GM15510 (cell line): Measurements from ENCODE around the gene LMNTD2.

ENCODE experiments used
- POLR2A ChIP-seq: IDR thresholded peaks from 3 replicates; pipeline ENCODE4 v1.6.1; 2011; ENCODE audit warnings: borderline replicate concordance; ENCODE audit not compliant: insufficient read length; ENCODE audit errors: extremely low read depth

Gene LMNTD2, protein sequence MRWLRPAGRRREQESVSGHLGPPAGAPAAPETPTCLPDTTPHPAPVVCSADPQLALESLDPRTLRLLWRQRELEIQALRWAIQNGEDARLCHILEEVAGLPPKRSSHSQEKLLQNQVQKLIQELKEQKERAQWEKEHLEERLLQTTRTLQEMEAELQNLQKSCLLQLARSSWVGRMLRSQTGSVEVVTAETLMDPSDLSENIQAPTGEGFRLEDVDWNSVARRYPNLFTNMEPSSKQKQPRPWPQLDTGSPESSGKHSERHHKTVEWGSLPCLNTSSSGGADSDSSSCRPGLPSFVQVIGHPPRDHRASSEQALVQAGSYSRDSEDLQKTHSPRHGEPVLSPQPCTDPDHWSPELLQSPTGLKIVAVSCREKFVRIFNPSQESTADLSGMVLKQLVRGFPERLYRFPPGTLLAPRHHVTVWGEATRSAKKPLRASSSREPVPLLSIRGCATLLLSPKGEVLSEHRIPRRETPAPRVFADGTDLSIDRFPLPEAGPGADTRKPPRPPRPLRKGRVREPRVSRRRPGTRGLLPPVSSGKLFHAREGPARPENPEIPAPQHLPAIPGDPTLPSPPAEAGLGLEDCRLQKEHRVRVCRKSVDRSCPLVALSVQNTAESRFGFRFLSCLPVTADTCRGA

DNA sequence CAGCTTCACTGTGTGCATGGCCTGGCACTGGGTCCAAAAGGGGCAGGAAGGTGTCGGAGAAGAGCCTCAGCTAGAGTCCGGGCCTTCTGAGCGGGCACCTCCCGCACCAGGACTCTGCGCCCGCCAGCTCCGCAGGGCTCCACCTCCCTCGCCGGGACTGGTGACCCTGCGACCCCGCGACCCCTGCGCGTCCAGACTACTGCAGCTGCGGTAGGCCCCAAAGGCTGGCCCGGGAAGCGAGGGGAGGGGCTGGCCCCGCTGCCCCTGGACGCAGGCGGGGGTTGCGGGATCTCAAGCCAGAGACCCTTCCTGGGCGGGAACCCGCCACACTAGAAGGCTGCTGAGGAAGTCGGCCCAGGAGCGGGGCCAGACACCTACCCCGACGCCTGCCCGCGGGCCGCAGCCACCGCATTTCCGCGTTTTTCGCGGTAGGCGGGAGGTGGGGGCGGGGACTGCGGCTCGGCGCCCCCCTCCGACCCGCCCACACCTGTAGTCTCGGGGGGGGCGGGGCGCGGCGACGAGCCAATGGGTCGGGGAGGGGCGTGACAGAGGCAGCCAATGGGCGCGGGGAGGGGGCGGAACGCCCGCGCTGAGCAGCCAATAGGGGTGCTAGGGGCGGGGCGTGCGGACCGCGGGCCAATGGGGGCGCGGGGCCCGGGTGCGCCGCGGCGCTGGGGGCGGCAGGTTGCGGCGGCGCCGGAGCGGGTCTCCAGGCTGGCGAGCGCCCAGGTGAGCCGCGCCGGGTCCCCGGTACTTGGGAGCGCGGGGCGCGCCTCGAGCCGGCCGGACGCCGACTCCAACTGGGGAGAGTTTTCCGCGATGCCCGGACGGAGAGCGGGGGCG lies at the start of gene LMNTD2, which contains the start of gene RASSF7:
Gene LMNTD2, minus strand, starts transcription at position 434 of the 843 bp plus-strand sequence. Its CDS starts 22 bp downstream, at position 412.
Gene RASSF7, plus strand, starts transcription at position 666 of the 843 bp plus-strand sequence. CDS start 799 bp downstream, outside the sequence.
- peak; percentile 77 for TF ChIP-seq POLR2A

- TF ChIP-seq POLR2A, result no peak
Observed at GRCh38 chr11:609341-609811, 48.8 kb upstream of the LMNTD2 start.

GRCh38 chr11:608791-609251 lies 48.3 kb upstream of the LMNTD2 start:
- TF ChIP-seq POLR2A, result no peak

GRCh38 chr11:607971-608659 lies 47.6 kb upstream of the LMNTD2 start:
- TF ChIP-seq POLR2A, result no peak

- no peak for TF ChIP-seq POLR2A
Observed at GRCh38 chr11:607020-607780, 46.7 kb upstream of the LMNTD2 start.

GRCh38 chr11:606245-606644 lies 45.7 kb upstream of the LMNTD2 start:
- TF ChIP-seq POLR2A, result no peak

DNA sequence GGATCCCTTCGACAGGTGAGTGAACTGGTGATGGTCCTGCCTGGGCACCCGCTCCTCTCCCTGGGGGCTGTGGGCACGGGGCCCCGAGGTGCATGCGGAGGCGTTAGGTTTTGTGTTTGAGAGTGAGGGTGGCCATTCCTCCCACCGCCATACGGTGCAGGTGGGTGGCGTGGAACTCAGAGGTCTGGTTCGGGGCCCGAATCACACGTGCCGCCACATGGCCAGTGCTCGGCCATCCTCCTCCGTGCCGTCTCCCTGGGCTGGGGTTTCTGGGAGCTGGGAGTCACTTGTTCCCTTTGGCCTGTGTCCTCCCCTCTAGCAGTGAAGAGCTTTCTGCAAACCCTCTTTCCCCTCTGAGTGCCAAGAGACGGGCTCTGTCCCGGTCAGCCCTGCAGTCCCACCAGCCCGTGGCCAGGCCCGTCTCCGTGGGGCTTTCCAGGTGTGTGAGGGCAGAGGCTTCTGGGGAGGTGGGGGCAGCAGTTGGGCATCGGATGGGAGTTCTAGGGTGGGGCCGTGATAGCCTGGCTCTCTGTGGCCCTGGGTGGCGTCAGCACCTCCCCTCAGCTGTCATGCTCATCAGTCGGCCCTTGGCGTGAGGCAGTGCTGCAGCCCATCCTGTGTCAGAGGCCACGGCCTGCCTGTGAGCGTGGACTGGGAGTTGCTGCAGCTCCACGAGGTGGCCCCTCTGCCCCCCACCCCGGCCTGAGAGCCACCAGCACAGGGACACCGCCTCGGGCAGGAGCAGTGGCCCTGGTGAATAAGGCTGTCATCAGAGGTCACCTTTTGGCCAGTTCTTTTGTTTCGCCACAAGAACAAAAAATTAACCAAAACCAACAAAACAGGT lies 45.0 kb upstream of the LMNTD2 start:
- TF ChIP-seq POLR2A, result no peak

DNA sequence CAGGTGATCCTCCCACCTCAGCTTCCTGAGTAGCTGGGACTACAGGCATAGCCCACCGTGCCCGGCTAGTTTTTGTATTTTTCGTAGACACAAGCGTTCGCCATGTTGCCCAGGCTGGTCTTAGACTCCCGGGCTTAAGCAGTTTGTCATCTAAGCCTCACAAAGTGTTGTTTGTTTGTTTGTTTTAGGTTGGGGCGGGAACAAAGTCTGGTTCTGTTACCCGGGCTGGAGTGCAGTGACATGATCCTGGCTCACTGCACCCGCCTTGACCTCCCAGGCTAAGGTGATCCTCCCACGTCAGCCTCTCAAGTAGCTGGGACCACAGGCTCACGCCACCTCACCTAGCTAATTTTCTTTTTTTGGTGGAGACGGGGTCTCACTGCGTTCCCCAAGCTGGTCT lies 42.6 kb upstream of the LMNTD2 start:
- TF ChIP-seq POLR2A, result no peak

DNA sequence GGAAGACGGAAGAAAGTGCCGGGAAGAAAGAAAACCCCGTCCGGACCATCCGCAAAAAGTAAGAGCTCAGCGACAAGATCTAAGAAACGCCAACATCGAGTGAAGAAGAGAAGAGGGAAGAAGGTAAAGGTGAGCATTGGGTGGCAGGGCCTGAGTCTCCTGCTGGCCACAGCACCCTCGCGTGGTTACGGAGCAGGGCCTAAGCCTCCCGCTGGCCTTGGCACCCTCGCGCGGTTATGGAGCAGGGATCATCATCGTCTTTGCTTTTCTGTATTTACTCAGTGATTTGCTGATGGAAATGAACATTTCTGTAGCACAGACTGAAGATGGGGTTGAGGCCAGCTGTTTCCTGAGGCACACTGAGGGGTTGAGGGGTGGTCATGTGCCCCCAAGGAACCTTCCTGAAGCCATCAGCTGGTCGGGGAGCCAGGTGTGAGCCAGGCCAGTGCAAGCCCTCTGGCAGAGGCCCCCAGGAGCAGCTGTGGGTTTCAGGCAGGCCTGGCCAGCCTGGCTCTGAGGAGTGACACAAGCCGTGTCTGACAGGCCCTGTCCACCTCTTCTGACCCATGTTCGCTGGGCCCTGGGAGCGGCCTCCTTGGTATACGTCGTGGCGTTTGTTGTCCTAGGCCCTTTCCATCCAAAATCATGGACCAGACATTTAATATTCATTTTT lies 41.2 kb upstream of the LMNTD2 start:
- no peak for TF ChIP-seq POLR2A

GRCh38 chr11:598005-598680 lies 37.6 kb upstream of the LMNTD2 start:
- TF ChIP-seq POLR2A, result no peak

DNA sequence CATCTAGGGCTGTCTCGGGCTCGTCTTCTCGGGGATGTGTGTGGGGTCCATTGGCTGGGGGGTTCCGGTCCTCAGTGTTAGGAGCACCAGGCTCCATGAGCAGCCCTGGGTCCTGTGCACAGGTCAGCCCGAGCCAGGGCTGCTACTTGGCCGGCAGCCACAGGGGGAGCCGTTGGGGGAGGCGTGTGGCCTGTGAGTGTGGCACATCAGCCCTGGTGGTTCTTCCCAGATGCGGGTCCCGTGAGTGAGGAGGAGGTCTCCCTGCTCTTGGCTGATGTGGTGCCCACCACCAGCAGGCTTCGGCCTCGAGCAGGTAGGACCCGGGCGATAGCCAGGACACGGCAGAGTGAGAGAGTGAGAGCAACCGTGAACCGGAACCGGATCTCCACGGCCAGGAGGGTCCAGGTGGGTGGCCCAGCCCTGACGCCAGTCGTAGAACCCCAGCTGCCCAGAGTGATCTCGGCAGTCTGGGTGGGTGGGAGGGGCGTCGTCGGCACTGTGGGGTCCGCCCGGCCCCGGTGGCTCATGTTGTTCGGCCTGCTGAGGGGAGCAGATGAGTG lies 36.7 kb upstream of the LMNTD2 start:
- TF ChIP-seq POLR2A, result no peak
